Suprapubic skin (tissue), 4 donors: ENCODE results near the gene SLC7A11.

Source experiments
- CTCF ChIP-seq, 2 donors: fragments of 200-600 bp in 1 of 2; fragments of 450-650 bp in 1 of 2; sonication (generic) in 1 of 2; IDR thresholded peaks; one replicate each; pipeline ENCODE4 v1.5.1; 2016 to 2019; ENCODE audit warnings: antibody characterized with exemption in 2 of 2, mild to moderate bottlenecking in 1 of 2, moderate library complexity in 1 of 2
- EP300 ChIP-seq: sonication (generic); formaldehyde crosslinking; IDR thresholded peaks from one replicate; pipeline ENCODE4 v1.6.1; 2017; ENCODE audit warnings: antibody characterized with exemption
- POLR2A ChIP-seq, 2 donors: fragments of 450-650 bp; IDR thresholded peaks; one replicate each; pipeline ENCODE4 v1.6.1; 2017; ENCODE audit warnings: antibody characterized with exemption in 2 of 2, mild to moderate bottlenecking in 2 of 2, moderate library complexity in 2 of 2
- POLR2AphosphoS5 ChIP-seq, 3 donors: sonication (generic); formaldehyde crosslinking; IDR thresholded peaks; one replicate each; pipeline ENCODE4 v1.6.1; 2017; ENCODE audit warnings: antibody characterized with exemption in 3 of 3

- TF ChIP-seq CTCF (IDR thresholded peaks at IDR 0.05) (no peak), EP300 (no peak), POLR2A (IDR thresholded peaks at IDR 0.05) (no peak), POLR2AphosphoS5 (IDR thresholded peaks at IDR 0.05) (no peak)
Measured at GRCh38 chr4:138225477-138225876, 16.7 kb downstream of the SLC7A11 start.
